Globus pallidus (tissue), 1 donor: ENCODE data around the gene CST3.

Experiments used
- DNase-seq: peaks from one replicate; pipeline ENCODE4 v3.0.0-alpha.2; 2015; ENCODE audit warnings: low spot score

Gene CST3

GRCh38 chr20:23602241-23602640 is 35.5 kb downstream of the CST3 start:
- no peak for DNase-seq

- DNase-seq = no peak
Observed at GRCh38 chr20:23601715-23602114, 36.0 kb downstream of the CST3 start.

- no peak for DNase-seq
Observed at GRCh38 chr20:23598481-23598880, 39.3 kb downstream of the CST3 start.

- no peak for DNase-seq
Observed at GRCh38 chr20:23596579-23597250, 41.0 kb downstream of the CST3 start.

GRCh38 chr20:23595941-23596340 is 41.8 kb downstream of the CST3 start:
- no peak for DNase-seq

- DNase-seq = no peak
Observed at GRCh38 chr20:23588434-23589403, 49.0 kb downstream of the CST3 start.

GRCh38 chr20:23587631-23588030 is 50.1 kb downstream of the CST3 start:
- DNase-seq = no peak

- no peak for DNase-seq
Observed at GRCh38 chr20:23586735-23587525, 50.8 kb downstream of the CST3 start.

- no peak for DNase-seq
Observed at GRCh38 chr20:23585808-23586734, 51.7 kb downstream of the CST3 start.

- DNase-seq = no peak
Observed at GRCh38 chr20:23585449-23585807, 52.3 kb downstream of the CST3 start.

- no peak for DNase-seq
Observed at GRCh38 chr20:23584434-23585199, 53.1 kb downstream of the CST3 start.
